ENCODE measurements around the gene CMTM7.
"Not testable (repeated sequence)": the region's sequence is repeated elsewhere in the genome, so short reads cannot be mapped to it uniquely, and the experiment has no call there.

GRCh38 chr3:32460817-32461496, 69.3 kb downstream of the CMTM7 start:
- not testable (repeated sequence) for TF ChIP-seq CTCF (IDR thresholded peaks at IDR 0.05); POLR2AphosphoS5 (IDR thresholded peaks at IDR 0.05; ENCODE audit: insufficient read depth in 1 of 2, low read depth in 1 of 2)
